HG03571 (cell line): ENCODE results near the gene ABCA13.
"Not testable (repeated sequence)": the region's sequence is repeated elsewhere in the genome, so short reads cannot be mapped to it uniquely, and the experiment has no call there.

Experiments used
- ATAC-seq: cut with Tn5 transposase; IDR thresholded peaks from one replicate; pipeline ENCODE4 v1.9.1; 2021; ENCODE audit not compliant: unreplicated experiment

Gene ABCA13

DNA sequence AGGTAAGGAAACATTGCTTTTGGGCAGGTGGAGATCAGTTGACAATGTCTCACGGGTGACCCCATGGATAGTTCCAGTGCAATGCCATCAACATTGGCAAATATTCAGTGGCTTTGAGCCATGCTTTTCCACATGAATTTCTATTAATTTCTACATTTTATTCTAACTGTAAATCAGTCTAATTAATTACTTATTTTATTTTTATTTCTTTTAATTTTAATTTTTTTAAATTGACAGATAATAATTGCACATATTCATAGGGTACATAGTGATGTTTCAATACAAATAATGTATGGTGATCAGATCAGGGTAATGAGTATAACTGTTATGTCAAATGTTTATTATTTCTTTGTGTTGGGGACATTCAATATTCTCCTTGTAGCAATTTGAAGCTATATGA lies 3.8 kb downstream of the ABCA13 start:
- no peak for ATAC-seq

DNA sequence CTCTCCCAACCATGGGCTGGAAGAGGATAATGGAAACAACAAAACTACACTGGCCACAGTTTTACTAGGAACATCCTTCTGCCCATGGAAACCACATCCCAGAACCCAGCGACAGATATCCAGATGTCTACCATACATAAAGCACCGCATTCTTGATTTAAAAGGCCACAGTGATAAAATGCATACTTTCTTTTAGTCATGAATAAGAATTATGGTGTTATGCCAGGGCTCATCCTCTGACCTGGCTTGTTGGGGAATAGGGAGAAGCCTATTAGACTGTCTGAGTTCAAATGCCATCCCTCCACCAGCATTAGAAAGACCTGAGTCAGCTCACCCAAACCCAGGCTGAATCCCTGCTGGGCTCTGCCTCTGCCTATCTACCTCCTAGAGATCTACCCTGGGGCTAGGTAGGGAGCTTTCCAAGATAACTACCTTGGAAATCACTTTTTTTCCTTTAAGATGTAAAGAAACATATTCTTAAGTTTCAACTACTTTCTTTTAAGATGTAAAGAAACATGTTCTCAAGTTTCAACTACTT lies 5.2 kb downstream of the ABCA13 start:
- ATAC-seq: no peak

DNA sequence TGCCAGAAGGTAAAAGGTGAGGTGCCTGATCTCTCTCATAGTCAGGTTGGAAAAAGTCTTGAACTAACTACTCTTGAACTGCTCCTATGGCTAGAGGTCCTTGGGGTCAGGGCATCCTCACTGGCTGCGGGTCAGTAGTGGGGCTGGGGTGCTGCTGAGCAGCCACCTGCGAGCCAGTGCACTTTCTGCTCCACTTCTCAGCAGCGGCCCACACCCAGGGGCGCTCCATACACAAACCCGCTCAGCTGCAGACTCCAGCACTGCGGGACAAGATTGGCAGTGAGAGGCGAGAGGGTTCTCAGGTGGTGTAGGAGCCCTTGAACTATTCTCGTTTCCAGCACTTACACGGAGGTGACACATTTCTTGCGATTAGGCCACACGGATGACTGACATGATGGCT lies 6.0 kb downstream of the ABCA13 start:
- ATAC-seq: no peak

DNA sequence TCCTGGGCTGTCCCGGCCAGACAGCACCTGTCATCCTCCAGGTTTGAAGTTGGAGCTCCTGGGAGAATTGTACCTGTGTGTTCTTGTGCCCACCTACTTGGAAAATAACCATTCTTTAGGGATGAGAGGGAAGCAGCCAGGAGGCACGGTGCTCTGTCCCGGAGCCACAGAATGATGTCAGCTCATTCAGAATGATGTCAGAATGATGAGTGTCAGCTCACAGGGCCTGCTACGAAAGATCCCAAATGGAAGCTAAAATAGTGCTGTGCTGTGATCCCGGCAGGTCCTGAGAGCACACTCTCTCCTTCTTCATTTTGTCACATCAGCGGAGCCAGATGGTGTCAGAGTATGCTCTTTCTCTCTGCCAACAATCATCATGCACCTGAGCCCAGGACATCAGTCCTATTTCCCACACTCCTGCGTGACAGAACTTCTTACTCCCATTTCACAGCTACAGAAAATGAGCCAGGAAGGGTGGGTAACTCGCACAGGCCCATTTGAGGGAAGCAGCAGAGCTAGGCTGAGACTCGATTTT lies 8.3 kb downstream of the ABCA13 start:
- no peak for ATAC-seq

DNA sequence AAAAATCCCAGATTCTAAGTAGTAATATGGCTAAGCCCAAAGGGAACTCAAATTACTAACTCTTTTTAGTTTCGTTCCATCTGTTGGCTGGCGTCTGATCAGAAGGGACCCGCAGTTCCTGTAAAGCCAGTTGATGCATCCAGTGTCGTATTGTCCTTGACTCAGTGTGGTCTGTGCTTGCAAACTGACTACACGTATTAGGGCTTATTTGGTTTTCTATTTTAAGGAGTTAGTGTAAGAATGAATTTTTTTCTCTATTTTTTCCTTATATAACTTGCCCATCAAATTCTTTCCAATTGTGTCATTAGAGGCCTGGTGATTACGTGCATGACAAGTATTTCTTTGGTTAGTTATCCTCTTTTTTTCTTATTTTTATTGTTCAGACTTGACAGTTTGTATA lies 9.7 kb downstream of the ABCA13 start:
- no peak for ATAC-seq

DNA sequence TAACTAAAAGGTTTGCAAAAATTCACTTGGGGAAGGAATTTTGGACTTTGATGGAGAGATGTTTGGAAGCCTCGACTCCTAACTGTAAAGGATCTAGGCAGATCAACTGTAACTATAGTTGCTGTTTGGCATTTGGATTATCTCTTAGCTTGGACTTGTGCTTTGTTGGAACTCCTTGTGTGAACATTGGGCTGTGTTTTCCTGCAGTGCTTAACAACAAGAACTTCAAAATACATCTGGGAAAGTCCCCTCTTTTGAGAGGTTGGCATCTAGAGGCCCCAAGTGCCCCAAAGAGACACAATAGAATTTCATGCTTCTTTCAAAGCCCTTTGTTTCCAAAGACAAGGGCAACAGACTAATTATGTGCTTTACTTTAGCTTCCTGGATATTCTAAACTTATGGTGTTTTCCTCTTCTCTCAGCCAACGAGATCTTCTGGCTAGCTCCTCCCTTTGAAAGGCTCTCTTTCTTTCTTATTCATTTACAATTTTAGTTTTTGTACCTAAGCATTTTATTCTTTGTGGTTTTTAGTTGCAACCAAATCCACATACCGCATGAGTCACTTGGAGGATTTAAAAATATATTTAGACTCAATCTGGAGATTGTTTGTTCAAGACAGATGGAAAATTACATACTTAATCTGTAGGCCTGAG lies 11.6 kb downstream of the ABCA13 start:
- no peak for ATAC-seq

DNA sequence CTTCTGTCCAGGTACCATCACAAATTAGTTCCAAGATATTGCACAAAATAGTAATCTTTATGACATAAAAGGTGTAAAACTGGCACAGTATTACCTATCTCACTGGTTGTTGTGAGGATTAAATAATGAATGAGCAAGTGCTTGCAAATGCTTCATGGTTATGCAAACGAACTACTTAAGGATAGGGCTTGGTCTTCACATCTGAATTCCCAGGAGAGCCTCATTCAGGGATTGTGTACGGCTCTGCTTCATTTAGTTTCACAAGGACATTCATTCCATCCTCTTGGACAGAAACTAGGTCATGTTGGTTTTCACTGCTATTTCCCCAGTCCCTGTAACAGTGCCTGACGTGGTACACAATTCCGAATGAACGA lies 12.1 kb downstream of the ABCA13 start:
- no peak for ATAC-seq

DNA sequence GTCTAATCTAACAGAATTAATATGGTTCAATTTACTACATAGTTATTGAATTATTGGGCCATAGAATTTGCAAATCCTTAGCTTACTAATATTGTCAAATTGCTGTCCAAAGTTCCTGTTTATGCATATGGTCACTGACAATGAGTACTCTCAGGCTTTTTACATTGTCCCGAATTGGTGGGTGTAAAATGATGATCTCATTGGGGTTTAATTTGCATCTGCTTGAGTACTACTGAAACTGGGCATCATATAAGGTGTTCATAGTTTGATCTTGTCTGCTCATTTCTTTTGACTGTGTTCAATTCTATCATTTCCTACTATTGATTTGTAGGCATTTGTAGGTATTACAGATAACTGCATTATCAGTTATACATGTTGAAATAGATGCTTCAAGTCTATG lies 12.7 kb downstream of the ABCA13 start:
- no peak for ATAC-seq

DNA sequence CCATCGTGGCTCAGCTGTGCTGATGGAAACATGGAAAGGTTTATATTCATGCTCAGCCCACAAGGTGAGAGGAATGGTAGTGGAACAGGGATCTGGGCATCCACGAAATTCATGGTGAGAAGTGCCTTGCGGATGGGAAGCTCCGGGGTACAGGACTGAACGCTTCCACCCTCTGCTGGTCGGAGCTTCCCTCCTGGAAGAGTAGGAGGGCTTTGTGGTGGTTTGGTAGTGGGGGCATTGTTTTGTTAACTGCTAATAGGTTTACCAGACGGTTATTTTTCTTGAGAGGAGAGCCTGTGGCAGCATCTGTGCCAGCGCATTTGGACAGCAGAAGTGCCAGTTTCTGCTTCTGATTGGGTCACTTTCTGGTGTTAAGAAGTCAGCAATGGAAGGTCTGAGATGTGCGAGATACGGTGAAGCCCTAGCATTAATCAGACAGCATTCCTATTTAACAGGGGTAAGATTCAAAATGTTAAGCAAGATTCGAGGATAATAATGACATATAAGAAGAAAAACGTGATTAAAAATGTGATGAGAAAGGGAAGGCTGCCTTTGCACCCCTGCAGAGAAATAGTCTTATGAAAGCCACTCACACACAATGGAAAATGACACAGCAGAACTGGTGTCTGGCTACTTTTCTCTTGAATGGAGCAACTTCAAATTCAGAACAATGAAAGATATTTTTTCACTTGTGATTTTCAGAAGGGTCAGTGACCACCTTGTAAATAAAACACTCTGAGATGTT lies 17.7 kb downstream of the ABCA13 start:
- no peak for ATAC-seq

DNA sequence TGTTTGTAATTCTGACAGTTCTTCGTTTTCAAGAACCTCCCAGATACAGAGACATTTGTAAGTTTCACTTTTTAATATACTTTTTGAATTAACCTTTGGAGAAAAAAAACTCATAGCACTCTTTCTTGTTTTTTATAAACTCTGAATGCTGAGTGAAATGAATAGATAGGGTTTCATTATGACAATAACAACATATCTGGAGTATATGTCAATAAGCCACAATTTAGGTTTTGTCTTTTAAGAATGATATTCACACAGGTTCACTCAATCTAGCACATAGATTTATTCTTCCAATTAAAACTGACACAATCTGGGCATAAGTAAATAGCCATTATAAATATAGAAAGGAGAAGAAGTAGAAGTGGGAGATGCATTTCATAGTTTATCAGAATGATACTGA lies 21.7 kb downstream of the ABCA13 start:
- ATAC-seq: no peak

DNA sequence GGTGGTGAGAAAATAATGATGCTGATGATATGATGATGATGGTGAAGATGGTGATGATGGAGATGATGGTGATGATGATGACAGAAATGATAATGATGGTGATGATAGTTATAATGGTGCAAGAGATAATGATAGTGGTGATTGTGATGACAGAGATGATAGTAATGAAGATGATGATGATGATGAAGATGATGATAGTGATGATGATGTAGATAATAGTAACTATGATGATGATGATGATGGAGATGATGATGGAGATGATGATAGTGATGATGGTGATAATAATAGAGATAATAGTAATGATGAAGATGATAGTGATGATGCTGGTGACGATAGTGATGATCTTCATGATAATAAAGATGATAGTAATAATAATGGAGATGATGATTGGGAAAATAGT lies 22.2 kb downstream of the ABCA13 start:
- no peak for ATAC-seq

DNA sequence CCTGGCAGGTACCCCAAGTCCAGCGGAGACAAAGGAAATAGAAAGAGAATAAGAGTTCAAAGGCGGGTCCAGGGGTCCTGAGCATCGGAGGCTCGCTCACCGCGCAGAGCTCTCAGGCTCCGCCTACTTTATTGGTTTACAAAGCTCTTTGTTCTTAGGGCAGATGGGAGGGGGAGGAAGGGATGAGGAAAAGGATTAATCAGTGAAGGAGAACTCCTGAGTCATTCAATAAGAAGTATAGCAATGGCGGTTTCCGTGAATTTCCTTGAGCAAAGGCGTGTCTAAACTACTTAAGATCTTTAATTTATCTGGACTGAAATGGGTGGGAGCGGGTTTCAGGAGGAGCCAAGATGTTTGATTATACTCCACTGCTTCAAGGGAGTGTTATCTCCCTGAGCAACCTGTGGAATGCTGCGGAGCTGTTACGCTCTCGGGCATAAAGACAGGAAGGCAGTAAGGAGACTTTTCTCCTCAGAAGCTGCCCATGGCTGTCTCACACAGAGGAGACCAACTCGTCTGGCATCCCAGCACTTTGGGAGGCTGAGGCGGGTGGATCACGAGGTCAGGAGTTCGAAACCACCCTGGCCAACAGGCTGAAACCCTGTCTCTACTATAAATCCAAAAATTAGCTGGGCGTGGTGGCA lies 29.8 kb downstream of the ABCA13 start:
- not testable (repeated sequence) for ATAC-seq

DNA sequence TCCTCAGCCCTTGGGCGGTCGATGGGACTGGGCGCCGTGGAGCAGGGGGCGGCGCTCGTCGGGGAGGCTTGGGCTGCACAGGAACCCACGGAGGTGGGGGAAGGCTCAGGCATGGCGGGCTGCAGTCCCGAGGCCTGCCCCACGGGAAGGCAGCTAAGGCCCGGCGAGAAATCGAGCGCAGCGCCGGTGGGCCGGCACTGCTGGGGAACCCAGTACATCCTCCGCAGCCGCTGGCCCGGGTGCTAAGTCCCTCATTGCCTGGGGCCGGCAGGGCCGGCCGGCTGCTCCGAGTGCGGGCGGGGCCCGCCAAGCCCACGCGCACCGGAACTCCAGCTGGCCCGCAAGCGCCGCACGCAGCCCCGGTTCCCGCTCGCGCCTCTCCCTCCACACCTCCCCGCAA lies 31.7 kb downstream of the ABCA13 start:
- not testable (repeated sequence) for ATAC-seq

DNA sequence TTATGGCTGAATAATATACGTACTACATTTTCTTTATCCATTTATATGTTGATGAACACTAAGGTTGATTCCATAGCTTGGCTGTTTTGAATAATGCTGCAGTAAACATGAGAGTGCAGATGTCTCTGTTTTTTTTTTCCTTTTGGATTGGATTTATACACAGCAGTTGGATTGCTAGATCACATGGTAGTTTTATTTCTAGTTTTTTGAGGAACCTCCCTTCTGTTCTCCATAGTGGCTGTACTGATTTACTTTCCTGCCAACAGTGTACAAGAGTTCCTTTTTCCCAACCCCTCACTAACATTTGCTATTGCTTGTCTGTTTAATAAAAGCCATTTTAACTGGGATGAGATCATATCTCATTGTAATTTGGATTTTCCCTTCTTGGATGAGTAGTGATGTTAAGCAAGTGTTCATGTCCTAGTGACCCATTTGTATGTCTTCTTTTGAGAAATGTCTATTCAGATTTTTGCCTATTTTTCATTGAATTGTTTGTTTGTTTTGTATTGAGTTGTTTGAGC lies 36.0 kb downstream of the ABCA13 start:
- ATAC-seq: no peak

DNA sequence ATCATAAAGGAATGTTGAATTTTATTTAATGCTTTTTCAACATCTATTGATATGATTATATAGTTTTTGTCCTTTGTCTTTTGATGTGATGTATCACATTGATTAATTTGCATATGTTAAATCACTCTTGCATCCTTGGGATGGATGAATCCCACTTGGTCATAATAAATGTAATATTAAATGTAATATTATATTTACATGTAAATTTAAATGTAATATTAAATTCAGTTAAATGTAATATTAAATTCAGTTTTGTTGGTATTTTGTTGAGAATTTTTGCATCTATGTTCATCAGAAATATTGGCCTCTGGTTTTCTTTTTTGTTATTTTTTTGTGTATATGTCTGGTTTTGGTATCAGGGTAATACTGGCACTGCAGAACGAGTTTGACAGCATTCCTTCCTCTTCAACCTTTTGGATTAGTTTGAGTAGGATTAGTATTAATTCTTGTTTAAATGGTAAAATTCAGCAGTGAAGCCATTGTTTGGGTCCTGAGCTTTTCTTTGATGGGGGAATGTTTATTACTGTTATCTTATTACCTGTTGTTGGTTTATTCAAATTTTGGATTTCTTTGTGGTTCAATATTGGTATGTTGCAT lies 37.8 kb downstream of the ABCA13 start:
- ATAC-seq: no peak

DNA sequence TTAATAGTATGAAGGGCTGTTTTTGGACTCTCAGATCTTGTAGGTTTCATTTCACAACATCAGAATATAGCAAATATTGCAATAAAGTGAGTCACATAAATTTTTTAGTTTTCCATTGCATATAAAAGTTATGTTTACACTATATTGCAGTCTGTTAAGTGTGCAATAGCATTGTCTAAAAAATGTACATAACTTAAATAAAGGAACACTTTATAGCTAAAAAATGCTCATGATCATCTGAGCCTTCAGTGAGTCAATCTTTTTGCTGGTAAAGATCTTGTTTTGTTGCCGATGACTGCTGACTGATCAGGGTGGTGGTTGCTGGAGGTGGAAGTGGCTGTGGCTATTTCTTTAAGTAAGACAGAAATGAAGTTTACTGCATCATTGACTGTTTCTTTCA lies 42.0 kb downstream of the ABCA13 start:
- no peak for ATAC-seq

DNA sequence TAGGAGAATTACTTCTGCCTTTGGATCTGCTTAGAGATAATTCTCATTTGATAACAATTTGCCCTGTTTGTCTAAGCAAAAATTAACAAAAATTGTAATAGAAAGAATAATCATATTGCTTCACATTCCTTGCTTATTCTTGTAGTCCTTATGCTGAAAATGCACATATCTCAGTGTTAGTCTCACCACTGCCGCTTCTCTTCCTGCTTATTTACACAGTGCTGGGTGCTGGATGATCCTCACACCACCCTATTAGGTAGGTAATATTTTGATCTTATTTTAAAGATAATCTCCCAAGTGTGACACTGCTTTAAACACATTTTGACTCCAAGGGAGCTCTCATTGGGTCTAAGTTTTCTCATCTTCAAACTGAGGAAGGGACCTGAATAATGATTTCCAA lies 46.0 kb downstream of the ABCA13 start:
- ATAC-seq: no peak

DNA sequence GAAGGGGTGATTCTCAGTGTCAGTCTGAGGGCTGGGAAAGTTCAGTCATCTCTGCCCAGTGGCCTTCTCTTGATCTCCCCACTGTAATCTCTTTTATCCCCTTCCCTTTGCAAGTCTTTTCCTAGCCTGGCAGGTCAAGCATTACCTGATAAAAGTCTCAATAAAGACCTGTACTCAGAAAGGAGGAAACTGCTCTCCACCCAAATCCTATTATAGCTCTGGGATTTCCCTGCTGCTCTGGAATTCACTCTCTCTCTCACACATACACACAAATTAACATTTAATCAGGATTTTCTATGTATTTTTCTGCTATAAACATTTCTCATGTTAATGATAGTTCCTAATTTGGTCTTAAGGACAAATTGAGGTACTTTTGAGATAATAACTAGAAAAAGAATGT lies 46.5 kb downstream of the ABCA13 start:
- no peak for ATAC-seq

DNA sequence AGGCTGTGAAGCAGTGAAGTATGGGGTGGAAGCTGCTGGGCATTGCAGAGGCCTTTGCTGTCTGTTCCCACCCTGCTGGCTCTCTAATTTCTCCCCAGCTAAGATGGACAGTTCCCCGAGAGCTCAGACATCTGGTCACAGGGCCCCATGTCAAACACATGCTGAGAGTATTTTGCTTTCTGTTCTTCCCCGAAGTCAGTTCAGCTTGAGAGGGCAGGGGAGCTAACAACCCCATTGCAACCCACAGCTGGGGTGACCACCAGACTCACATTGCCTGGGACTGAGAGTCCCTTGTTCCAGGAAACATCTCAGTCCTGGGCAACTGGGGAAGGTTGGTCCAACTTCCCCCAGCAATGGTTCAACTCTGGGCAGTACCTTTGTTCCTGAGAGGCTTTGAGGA lies 52.8 kb downstream of the ABCA13 start:
- ATAC-seq: no peak

DNA sequence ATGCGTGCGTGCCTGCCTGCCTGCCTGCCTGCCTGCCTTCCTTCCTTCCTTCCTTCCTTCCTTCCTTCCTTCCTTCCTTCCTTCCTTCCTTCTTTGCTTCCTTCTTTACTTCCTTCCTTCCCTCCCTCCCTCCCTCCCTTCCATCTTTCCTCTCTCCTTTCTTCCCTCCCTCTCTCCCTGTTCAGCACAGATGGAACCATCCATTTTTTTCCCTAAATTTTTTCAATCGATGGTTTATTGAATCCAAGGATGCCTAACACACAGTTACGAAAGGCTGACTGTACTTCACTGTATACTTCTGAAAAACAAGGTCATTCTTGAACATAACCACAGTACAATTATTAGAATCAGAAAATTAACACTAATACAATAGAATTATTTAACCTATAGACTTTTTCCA lies 53.8 kb downstream of the ABCA13 start:
- ATAC-seq: no peak

DNA sequence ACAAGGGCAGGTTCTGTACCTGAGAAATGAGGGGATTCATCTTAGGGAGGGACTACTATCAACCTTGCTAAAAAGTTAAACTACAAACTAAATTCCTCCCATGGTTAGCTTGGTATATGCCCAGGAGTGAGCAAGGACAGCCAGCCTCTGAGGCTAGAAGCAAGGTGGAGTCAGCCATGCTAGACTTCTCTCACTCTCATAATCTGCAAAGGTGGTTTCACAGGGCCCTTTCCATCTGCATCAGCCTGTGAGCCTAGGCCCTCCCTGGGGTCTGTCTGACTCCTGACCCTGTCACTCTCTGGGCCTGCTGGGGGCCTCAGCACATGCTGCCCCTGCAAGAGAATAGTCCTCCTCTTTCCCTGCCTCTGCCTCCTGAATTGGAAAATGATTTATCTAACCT lies 66.1 kb downstream of the ABCA13 start:
- no peak for ATAC-seq
